HG02943 (cell line): ENCODE measurements around the gene COL6A5.
"Not testable (repeated sequence)": the region's sequence is repeated elsewhere in the genome, so short reads cannot be mapped to it uniquely, and the experiment has no call there.

Experiments used
- ATAC-seq: cut with Tn5 transposase; IDR thresholded peaks from one replicate; pipeline ENCODE4 v1.9.1; 2021; ENCODE audit warnings: mild to moderate bottlenecking, low read depth, moderate library complexity; ENCODE audit not compliant: unreplicated experiment

The COL6A5 gene

GRCh38 chr3:130433306-130433705, 87.8 kb downstream of the COL6A5 start:
- no peak for ATAC-seq

DNA sequence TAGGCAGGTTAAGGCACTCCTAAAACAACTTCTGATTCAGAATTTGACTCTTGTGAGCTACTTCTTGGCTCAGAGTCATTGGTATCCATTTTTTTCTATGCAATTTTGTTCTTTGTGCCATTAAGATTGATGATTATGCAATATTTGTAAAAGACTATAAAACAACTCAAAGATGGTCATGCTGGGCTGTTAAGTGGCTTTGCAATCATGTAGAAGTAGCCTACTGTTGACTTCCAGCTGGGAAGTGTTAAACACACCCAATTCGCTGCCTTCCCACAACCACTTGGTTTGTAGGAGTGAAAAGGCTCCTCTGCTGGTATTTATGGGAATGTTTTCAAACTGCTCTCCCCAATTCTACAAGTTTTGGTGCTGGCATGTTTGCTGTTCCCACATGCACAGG, 96.8 kb downstream of the COL6A5 start:
- ATAC-seq: no peak

DNA sequence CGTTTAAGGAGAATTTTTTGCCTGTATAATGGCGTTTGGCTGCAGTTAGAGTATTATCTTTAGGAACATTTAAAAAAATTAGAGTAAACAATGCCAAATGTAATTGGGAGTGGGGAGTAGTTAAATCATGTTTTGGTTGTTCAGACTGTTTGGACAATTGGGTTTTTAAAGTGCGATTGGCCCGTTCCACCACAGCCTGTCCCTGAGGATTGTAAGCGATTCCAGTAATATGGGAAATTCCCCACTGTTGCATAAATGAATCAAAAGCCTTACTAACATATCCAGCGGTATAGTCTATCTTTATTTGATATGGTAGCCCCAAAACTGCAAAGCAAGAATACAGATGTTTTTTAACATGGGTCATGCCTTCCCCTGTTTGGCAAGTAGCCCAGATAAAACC, 101.4 kb downstream of the COL6A5 start:
- ATAC-seq: not testable (repeated sequence)

DNA sequence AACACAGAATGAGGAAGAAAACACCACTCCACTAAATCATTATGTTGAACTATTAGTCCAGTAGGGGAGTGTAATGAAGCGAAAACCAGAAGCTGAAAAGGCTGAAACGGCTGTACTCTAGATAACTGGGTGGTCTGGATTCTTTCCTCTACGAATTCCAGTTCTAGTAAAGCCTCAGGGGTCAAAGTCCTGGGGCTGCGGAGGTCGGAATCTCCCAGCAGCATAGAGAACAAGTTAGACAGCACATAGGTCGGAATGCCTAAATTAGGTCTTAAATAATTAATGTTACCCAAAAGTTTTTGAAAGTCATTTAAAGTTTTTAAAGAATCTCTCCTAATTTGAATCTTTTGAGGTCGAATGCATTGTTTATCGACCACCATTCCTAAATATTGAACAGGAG, 102.7 kb downstream of the COL6A5 start:
- not testable (repeated sequence) for ATAC-seq

- no peak for ATAC-seq
These were observed 111.1 kb downstream of the COL6A5 start for GRCh38 chr3:130456540-130456939.

DNA sequence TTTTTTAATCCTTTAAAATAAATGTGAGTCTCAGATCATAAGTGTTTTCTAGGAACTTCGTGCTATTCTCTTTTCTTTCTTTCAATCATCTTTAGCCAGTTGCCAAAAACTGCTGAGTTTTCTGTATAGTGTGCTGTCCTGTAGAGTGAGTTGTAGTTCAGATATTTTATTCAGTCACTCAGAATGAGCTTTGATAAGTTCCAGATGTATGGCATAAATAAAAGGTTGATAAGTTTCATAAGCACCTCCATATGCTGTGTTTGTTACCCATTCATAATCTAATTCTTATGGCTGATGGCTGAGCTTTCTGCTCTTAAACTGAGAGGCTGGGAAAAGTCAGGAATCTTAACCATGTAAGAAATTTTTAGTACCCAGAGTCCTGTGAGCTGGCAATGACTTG, 112.2 kb downstream of the COL6A5 start:
- no peak for ATAC-seq

DNA sequence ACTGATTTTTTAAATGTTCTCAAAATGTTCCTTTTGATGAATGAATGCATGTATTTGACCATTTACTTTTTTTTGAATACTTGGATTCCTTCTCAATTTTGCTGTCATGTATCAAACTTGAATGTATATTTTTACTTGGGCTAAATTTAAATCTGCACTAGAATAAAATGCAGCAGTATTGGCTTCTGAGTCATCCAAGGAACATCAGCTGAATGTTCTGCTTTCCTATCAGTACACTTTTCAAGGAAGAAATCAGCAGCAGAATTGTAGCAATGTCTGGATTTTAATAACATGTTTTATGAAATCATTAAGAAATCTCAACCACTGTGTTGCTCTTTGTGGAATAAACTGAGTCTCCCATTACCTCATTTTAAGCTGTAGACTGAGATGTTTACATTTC, 114.5 kb downstream of the COL6A5 start:
- ATAC-seq: no peak

DNA sequence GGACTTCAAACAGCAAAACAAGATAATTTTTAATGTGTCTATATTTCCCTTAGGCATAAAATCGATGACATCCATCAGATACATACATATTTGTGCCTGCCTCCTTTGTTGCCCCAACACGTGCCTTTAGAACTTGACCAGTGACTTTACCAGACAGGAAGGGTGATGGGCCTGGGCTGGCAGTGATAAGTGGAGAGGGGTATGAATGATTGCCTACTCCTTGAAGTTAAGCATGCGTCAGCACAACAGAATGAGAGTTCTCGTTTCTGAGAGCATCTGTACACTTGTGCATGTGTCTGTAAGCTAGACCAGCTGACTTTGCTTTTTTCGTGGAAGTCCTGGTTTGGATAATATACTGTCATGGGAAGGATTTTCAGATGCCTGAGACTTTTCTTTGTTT, 116.6 kb downstream of the COL6A5 start:
- no peak for ATAC-seq

GRCh38 chr3:130463221-130463620, 117.7 kb downstream of the COL6A5 start:
- ATAC-seq: no peak

GRCh38 chr3:130465521-130465920, 120.0 kb downstream of the COL6A5 start:
- ATAC-seq: no peak

GRCh38 chr3:130468311-130468710, 122.8 kb downstream of the COL6A5 start:
- no peak for ATAC-seq

GRCh38 chr3:130470126-130470525, 124.7 kb downstream of the COL6A5 start:
- ATAC-seq: no peak

- no peak for ATAC-seq
These were observed 127.9 kb downstream of the COL6A5 start for GRCh38 chr3:130473416-130473815.

GRCh38 chr3:130480736-130481135, 135.3 kb downstream of the COL6A5 start:
- no peak for ATAC-seq

GRCh38 chr3:130488288-130488687, 142.8 kb downstream of the COL6A5 start:
- no peak for ATAC-seq

GRCh38 chr3:130488769-130489450, 143.4 kb downstream of the COL6A5 start:
- no peak for ATAC-seq

GRCh38 chr3:130490241-130490640, 144.8 kb downstream of the COL6A5 start:
- no peak for ATAC-seq

- ATAC-seq: no peak
These were observed 146.0 kb downstream of the COL6A5 start for GRCh38 chr3:130491431-130491830.

DNA sequence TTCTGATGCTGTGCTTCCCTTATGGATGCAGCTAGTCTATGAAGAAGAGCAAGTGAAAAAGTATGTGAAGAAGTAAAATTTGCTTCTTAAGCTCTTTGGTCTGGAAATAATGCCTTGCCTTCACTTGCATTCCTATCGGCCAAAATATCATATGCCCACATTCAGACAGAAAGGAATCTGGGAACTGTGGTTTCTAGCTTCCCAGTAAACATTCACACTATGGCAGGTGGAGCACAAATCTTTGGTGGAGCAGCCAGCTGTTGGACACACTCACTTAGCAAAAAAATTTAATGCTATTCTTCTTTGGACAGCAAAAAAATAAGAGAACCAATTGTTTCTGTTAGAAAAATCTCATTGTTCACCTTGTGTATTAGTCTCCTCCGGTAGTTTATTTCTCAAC, 159.2 kb downstream of the COL6A5 start:
- no peak for ATAC-seq

DNA sequence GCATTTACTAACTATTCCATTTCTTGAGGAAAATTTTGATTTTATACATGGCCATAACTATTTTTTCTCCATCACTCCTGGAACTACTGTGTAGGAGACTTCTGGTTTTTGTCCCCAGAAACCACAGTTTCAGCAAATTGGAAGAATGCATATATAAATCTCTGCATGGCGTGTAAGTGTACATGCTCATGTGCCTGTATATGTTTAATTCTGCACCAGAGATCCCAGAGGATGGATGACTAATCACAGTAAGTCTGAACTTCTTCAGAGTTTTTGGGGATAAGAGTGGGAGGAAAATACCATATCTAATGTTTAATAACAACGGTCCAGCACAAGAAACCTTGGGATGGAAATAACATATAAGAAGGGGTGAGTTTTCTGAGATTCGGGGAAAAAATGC, 160.6 kb downstream of the COL6A5 start:
- ATAC-seq: no peak

- ATAC-seq: no peak
These were observed 162.3 kb downstream of the COL6A5 start for GRCh38 chr3:130507746-130508145.

GRCh38 chr3:130509008-130509407, 163.5 kb downstream of the COL6A5 start:
- ATAC-seq: no peak

GRCh38 chr3:130514681-130515080, 169.2 kb downstream of the COL6A5 start:
- no peak for ATAC-seq
